GM21515 (cell line): Measurements from ENCODE around the gene TMEM207.
A peak's percentile ranks its signal among the peaks of the same experiment; 100 is the strongest.

Experiments
- ATAC-seq: cut with Tn5 transposase; IDR thresholded peaks from one replicate; pipeline ENCODE4 v1.9.1; 2021; ENCODE audit not compliant: unreplicated experiment

TMEM207 gene

DNA sequence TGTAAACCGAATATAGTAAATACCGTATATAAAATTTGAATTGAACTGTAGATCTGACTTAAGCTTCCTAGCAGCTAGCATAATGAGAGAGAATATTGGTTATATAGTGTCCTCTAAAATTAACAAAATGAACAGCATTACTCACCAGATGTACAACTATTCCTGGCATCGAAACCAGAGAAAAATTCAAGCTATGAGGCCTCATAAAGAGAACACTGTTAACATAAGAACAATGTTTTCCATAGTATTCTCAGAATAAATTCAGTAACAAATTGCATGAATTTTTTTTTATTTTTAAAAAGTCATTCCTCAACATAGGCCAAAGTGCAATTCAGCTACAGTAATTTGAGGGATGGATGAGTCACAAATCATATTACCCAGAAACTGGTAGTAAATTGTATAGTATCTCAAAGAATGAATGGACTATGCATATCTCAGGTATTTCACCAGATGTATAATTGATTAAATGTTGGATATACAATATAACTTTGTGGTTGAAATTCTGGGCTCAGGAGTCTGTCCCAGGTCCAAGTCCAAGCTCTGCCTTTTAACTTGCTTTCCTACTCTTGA lies 5.0 kb downstream of the TMEM207 start:
- ATAC-seq = no peak

DNA sequence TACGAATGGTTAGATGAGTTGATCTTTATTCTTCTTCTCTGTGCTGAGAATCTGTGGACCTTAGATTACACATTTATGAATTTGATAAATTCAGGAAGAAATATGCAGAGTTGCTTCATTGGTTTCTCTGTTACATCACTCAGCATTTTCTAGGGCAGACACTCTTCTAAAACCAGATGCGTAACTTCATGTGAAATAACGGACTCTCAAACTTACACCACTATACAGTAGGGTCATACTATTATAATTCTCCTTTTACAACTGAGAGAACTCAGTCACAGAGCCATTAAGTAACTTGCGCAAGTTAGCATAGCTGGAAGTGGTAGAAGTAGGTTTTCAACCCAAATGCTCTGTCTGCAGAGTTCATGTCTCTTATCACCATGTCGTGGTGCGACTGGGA lies 5.7 kb downstream of the TMEM207 start:
- no peak for ATAC-seq

- ATAC-seq = no peak
Measured at GRCh38 chr3:190443257-190443656, 6.4 kb downstream of the TMEM207 start.

DNA sequence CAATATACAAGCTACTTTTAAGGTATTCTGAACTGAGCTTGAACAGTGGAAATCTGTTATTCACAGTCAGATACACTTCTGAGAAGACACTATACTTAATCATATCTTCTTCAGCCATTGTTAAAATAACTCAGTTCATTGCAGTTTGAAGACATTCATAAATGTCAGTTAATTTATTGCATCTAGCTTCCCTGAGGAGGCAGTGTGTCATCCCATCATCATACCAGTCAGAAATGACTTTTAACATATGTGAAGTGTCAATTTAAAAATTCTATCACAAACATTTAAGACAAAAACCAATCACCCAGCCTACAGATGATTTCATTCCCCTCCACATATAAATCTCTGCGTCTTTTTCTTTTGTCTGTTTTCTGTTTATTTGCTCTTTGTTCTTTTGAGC lies 7.5 kb downstream of the TMEM207 start:
- no peak for ATAC-seq

DNA sequence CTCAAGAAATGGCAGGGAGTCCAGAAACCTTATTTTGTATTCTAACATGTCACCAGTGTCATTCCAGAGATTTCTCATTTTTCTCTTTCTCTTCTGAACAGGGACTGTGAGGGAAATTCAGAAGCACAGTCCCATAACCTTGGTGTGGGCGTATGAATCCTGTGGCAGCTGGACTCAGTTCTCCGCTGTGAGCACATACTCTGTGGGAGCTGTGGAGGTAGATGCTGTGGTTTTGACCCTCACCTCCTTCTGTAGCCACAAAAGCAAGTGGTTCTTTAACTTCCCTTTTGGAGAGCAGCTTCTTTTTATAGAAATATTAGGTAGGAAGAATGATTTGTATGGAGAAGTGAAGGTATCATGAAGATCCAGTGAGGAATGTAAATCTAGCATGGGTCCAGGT lies 13.4 kb downstream of the TMEM207 start:
- ATAC-seq = no peak

GRCh38 chr3:190435618-190436017 lies 14.1 kb downstream of the TMEM207 start:
- no peak for ATAC-seq

- ATAC-seq = no peak
Measured at GRCh38 chr3:190433626-190434025, 16.1 kb downstream of the TMEM207 start.

DNA sequence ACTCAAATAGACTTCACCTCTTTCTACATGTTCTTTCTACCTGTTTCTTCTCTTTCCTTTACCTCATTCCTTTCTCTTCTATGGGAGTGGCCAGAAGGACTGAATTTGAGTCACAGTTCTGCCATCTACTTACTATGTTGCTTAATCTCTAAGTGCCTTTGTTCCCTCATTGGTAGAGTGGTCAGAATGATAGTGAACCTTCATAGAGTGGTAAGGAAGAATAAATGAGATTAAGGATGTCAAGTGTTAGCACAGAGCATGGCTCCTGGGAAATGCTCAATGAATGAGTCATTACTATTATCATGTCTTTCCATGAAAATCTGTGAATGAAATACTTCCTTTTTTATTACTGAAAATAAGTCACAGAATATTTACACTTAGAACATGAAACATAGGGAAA lies 17.5 kb downstream of the TMEM207 start:
- ATAC-seq = no peak

- no peak for ATAC-seq
Measured at GRCh38 chr3:190430906-190431305, 18.8 kb downstream of the TMEM207 start.

DNA sequence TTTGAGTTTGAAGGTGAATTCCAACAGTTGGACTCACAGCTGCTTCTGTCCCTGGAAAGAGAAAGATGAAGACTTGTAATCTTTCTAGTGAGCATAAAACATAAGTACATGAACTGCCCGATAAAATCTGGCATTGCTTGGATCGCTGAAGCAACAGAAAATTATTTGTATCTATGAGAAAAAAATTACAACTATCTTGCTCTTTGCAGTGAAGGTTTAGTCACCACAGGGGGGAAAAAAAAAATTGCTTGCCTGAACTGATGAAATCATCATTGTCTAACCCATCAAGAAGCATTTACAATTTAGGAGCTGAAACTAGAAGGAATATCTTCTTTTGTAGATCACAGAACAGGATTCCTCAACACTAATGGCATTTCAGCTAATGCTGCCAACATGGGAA lies 20.0 kb downstream of the TMEM207 start:
- no peak for ATAC-seq

DNA sequence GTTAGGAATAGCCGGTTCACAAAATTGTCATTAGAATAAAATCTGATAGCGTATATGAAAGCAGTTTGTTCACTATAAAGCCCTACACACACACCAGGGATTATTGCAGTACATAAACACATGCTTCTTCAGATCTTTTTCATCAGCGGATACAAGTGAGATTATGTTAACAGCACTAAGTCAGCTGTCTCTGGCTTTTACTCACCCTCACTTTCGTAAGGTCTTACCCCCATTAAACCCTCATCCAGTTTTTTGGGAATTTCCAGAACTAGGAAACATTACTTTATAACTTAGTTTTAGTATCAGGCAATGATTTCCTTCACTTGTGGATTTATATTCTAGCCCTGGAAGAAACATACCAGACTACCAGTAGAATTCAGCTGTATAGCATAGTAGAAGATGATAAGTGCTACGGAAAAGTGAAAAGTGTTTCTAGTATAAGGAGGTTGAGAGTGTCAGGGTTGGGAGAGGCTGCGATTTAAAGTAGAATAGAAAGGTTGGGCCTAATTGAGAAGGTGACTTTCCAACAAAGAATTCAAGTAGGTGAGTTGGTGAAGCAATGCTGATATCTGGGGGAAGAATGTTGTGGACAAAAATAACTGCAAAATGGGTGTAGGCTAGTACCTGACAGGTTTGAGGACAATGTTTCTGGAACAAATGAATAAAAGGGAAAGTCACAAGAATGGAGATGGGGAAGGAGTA lies 22.7 kb downstream of the TMEM207 start:
- ATAC-seq = no peak

GRCh38 chr3:190425833-190426232 lies 23.9 kb downstream of the TMEM207 start:
- ATAC-seq = no peak

DNA sequence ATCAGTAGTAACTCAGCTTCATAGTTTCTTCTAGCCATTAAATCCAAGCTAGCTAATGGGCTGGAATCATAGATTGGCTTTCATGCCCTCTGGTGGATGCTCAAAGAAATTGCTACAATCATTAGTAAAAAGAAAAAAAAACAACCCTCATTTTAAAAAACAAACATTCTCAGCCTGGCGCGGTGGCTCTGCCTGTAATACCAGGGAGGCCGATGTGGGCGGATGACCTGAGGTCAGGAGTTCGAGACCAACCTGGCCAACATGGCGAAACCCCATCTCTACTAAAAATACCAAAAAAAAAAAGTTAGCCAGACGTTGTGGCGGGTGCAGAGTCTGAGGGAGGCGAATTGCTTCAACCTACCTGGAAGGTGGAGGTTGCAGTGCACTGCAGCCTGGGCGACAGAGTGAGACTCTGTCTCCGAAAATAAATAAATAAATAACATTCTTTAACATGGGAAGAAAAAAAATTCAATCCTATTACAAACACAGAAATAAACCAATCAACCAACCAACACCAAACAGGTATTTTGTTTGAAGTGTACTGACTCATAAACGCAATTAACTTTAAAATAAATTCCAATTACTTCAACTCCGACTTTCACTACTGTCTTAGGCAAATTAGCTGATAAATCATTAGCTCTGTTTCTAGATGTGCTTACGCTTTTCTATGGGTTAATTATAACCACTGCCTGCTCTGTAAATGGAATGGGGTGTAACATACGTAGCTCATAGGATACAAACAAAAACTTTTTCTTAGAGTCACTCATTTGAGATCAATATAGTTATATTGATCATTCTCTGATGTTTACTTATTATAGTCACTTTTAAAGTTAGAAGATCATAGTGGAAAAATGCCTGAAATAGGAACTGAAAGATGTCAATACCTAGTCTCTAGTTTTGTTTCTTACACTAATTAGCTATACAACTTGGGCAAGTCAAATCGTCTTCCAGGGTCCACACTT lies 24.9 kb downstream of the TMEM207 start:
- peak; percentile 64 for ATAC-seq

- ATAC-seq = peak; percentile 12
Measured at GRCh38 chr3:190424108-190424477, 25.6 kb downstream of the TMEM207 start.

GRCh38 chr3:190414297-190414696 lies 35.4 kb downstream of the TMEM207 start:
- ATAC-seq = no peak

- ATAC-seq = no peak
Measured at GRCh38 chr3:190404715-190405114, 45.0 kb downstream of the TMEM207 start.

DNA sequence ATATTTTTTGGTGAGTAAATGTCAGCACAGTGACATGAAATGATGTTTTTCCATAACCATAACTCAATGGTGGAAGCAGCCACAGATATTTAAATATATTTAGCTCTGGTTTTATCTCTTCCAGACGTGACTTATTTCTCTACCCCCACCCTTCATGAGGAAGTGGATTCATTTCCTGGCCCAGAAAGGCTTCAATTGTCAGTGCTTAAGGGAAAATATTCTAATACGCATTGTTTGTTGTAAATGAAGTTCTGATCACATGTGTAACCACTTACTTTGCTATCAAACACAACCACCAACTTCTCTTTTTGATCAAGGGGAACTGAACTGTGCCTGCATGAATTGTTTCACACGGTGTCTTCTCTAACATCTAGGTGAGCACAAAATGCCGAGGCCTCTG lies 47.7 kb downstream of the TMEM207 start:
- no peak for ATAC-seq

GRCh38 chr3:190399677-190400076 lies 50.0 kb downstream of the TMEM207 start:
- no peak for ATAC-seq

DNA sequence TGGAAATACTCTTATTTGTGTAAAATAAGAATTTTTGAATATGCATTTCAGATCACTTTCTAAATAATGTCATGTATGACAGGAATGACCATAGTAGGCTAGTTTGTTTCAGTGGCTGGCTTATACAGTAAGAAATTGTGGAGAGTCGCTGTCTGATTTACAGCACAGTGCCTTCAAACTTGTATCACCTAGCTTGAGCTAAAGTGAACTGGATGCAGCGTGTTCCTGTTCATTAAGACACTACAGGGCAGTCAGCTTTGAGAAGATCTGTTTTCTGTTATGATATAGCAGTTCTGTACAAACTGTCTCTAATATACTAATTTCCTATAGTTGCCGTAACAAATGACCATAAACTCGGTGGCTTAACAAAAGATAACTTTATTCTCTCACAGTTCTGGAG lies 51.8 kb downstream of the TMEM207 start:
- ATAC-seq = no peak

DNA sequence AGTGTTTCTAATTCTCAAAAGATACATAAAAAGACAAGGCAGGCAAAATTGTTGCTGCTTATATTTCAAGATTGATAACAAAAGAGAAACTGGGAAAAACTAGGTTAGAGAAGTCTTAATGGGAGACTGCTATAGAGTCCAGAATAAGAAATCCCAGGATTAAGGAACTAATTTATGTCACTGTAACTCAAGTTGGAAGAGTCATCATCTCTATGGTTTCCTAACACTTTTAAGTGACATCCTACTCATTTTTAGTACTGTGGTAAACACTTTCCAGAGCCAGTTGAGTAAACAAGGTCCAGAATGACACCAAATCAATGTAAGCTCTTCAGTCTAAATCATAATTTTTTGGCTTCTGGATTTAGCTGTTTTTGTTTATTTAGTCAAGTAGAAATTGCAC lies 53.7 kb downstream of the TMEM207 start:
- ATAC-seq = no peak

GRCh38 chr3:190388703-190389102 lies 61.0 kb downstream of the TMEM207 start:
- ATAC-seq = no peak
